NB4 (cell line): Measurements from ENCODE around the gene CFAP100.

Experiments
- POLR2A ChIP-seq: IDR thresholded peaks from 2 replicates; pipeline ENCODE4 v1.6.1; 2011; ENCODE audit warnings: mild to moderate bottlenecking; ENCODE audit not compliant: insufficient read length; ENCODE audit errors: extremely low read depth
- TF ChIP-seq, protein P1 (sequence below): IDR thresholded peaks from one replicate; pipeline ENCODE4 v1.5.1; 2012; ENCODE audit warnings: low read depth, low read length

GRCh38 chr3:126476166-126477060 is 81.7 kb downstream of the CFAP100 start:
- TF ChIP-seq, protein P1, sequence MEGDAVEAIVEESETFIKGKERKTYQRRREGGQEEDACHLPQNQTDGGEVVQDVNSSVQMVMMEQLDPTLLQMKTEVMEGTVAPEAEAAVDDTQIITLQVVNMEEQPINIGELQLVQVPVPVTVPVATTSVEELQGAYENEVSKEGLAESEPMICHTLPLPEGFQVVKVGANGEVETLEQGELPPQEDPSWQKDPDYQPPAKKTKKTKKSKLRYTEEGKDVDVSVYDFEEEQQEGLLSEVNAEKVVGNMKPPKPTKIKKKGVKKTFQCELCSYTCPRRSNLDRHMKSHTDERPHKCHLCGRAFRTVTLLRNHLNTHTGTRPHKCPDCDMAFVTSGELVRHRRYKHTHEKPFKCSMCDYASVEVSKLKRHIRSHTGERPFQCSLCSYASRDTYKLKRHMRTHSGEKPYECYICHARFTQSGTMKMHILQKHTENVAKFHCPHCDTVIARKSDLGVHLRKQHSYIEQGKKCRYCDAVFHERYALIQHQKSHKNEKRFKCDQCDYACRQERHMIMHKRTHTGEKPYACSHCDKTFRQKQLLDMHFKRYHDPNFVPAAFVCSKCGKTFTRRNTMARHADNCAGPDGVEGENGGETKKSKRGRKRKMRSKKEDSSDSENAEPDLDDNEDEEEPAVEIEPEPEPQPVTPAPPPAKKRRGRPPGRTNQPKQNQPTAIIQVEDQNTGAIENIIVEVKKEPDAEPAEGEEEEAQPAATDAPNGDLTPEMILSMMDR = no peak
- no peak for TF ChIP-seq POLR2A
